Body of pancreas (tissue), 4 donors: ENCODE data around the gene TOM1L1.
A peak's percentile ranks its signal among the peaks of the same experiment; 100 is the strongest.

ENCODE experiments used
- CTCF ChIP-seq, 7 experiments: fragments of 450-650 bp in 4 of 7; fragments of 200-600 bp in 3 of 7; sonication (generic) in 3 of 7; IDR thresholded peaks; one replicate each; pipeline ENCODE4 v1.5.1; 2016 to 2019; ENCODE audit warnings: antibody characterized with exemption in 7 of 7
- POLR2A ChIP-seq, 3 donors: fragments of 450-650 bp; IDR thresholded peaks; one replicate each; pipeline ENCODE4 v1.6.1; 2016; ENCODE audit warnings: antibody characterized with exemption in 3 of 3, mild to moderate bottlenecking in 2 of 3

- TF ChIP-seq CTCF (IDR thresholded peaks at IDR 0.05) (peak in 1 of 7 experiments; percentile 50), POLR2A (IDR thresholded peaks at IDR 0.05) (no peak)
Observed at GRCh38 chr17:54967621-54968261, 67.1 kb downstream of the TOM1L1 start.
